ENCODE data around the gene PLEKHH1.
"Not testable (repeated sequence)": the region's sequence is repeated elsewhere in the genome, so short reads cannot be mapped to it uniquely, and the experiment has no call there.

PLEKHH1 gene

GRCh38 chr14:67537736-67538135, 4.6 kb downstream of the PLEKHH1 start:
- no peak for DNase-seq

- DNase-seq: no peak
Observed at GRCh38 chr14:67538501-67538900, 5.4 kb downstream of the PLEKHH1 start.

- no peak for DNase-seq
Observed at GRCh38 chr14:67539116-67539515, 6.0 kb downstream of the PLEKHH1 start.

GRCh38 chr14:67541448-67542387, 8.6 kb downstream of the PLEKHH1 start:
- DNase-seq: no peak

GRCh38 chr14:67542620-67543019, 9.5 kb downstream of the PLEKHH1 start:
- not testable (repeated sequence) for DNase-seq

- no peak for DNase-seq
Observed at GRCh38 chr14:67544590-67544989, 11.5 kb downstream of the PLEKHH1 start.

GRCh38 chr14:67547224-67547780, 14.2 kb downstream of the PLEKHH1 start:
- DNase-seq: no peak

GRCh38 chr14:67549734-67550133, 16.6 kb downstream of the PLEKHH1 start:
- no peak for DNase-seq

GRCh38 chr14:67551123-67551522, 18.0 kb downstream of the PLEKHH1 start:
- no peak for DNase-seq

GRCh38 chr14:67551940-67552339, 18.9 kb downstream of the PLEKHH1 start:
- DNase-seq: no peak

GRCh38 chr14:67553547-67553946, 20.5 kb downstream of the PLEKHH1 start:
- no peak for DNase-seq

GRCh38 chr14:67554341-67554740, 21.3 kb downstream of the PLEKHH1 start:
- no peak for DNase-seq

GRCh38 chr14:67555518-67556090, 22.5 kb downstream of the PLEKHH1 start:
- DNase-seq: no peak

- DNase-seq: no peak
Observed at GRCh38 chr14:67556671-67557070, 23.6 kb downstream of the PLEKHH1 start.

- DNase-seq: peak; percentile 84
Observed at GRCh38 chr14:67557118-67557517, 24.0 kb downstream of the PLEKHH1 start.

GRCh38 chr14:67557656-67558055, 24.6 kb downstream of the PLEKHH1 start:
- DNase-seq: no peak

- DNase-seq: no peak
Observed at GRCh38 chr14:67559639-67560038, 26.5 kb downstream of the PLEKHH1 start.

GRCh38 chr14:67562025-67562775, 29.1 kb downstream of the PLEKHH1 start:
- no peak for DNase-seq

- DNase-seq: no peak
Observed at GRCh38 chr14:67562776-67563150, 29.7 kb downstream of the PLEKHH1 start.

- no peak for DNase-seq
Observed at GRCh38 chr14:67564236-67564635, 31.1 kb downstream of the PLEKHH1 start.

- DNase-seq: no peak
Observed at GRCh38 chr14:67566908-67567307, 33.8 kb downstream of the PLEKHH1 start.

- DNase-seq: no peak
Observed at GRCh38 chr14:67567654-67568053, 34.6 kb downstream of the PLEKHH1 start.

- no peak for DNase-seq
Observed at GRCh38 chr14:67569011-67569650, 36.0 kb downstream of the PLEKHH1 start.

Data from NCI-H226 (cell line).